Testis (tissue), 3 donors: ENCODE measurements around the gene IZUMO2. TPM values are rescaled to one million over a fixed set of nuclear protein-coding genes. Genes with fewer than 3 reads are reported as not detected.
A peak's percentile ranks its signal among the peaks of the same experiment; 100 is the strongest.

ENCODE experiments used
- DNase-seq: peaks from one replicate; pipeline ENCODE4 v3.0.0-alpha.2; 2019
- H3K27ac ChIP-seq, 2 donors: fragments of 200-600 bp; sonication (generic); one replicate each; pipeline ENCODE4 v1.5.1; 2019
- H3K27me3 ChIP-seq: fragments of 200-600 bp; sonication (generic); one replicate; pipeline ENCODE4 v1.5.1; 2019
- H3K36me3 ChIP-seq: fragments of 200-600 bp; sonication (generic); one replicate; pipeline ENCODE4 v1.5.1; 2017; ENCODE audit warnings: low read depth; ENCODE audit errors: missing control alignments
- H3K4me1 ChIP-seq: fragments of 200-600 bp; sonication (generic); one replicate; pipeline ENCODE4 v1.5.1; 2019
- H3K4me3 ChIP-seq, 2 donors: fragments of 200-600 bp; sonication (generic); one replicate each; pipeline ENCODE4 v1.5.1; 2017 to 2019
- H3K9me3 ChIP-seq: fragments of 200-600 bp; sonication (generic); one replicate; pipeline ENCODE4 v1.5.1; 2017
- POLR2A ChIP-seq: fragments of 450-650 bp; IDR thresholded peaks from one replicate; pipeline ENCODE4 v1.6.1; 2017; ENCODE audit warnings: antibody characterized with exemption, mild to moderate bottlenecking, moderate library complexity
- WGBS, 2 donors: methylation state at CpG; one replicate each; pipeline ENCODE4 v1.1.5; 2018; 5-methylcytosine and 5-hydroxymethylcytosine counted together
- intact Hi-C: fragments of 100-400 bp; cut with DNase I; formaldehyde crosslinking; loops from one replicate; pipeline ENCODE4 v1.15.1; 2023; ENCODE audit warnings: low total_unique reads
- polyA plus RNA-seq: library from polyadenylated mRNA; stranded (reverse); fragments of 350-450 nt; fragmentation: Illumina TruSeq; extraction: RNeasy Lipid Tissue Mini Kit (QIAGEN cat#74804); gene quantifications from one replicate; pipeline ENCODE4 v1.2.3, GENCODE V29; 2014; ENCODE audit warnings: low read depth, low replicate concordance; ENCODE audit not compliant: insufficient read depth
- total RNA-seq, 2 donors: library from RNA; depleted of rRNA; stranded (reverse); fragments of >200 nt; gene quantifications; one replicate each; pipeline ENCODE4 v1.2.3, GENCODE V29; 2016
- TF ChIP-seq, protein P1 (sequence below), 3 experiments: fragments of 450-650 bp in 2 of 3; fragments of 200-600 bp in 1 of 3; sonication (generic) in 1 of 3; IDR thresholded peaks; one replicate each; pipeline ENCODE4 v1.5.1; 2016 to 2019; ENCODE audit warnings: antibody characterized with exemption in 3 of 3, mild to moderate bottlenecking in 2 of 3, moderate library complexity in 1 of 3

Gene IZUMO2
- total and polyA plus RNA-seq, 3 donors from 2014 or later = 18.0 to 56.1 (median 37.3) TPM

DNA sequence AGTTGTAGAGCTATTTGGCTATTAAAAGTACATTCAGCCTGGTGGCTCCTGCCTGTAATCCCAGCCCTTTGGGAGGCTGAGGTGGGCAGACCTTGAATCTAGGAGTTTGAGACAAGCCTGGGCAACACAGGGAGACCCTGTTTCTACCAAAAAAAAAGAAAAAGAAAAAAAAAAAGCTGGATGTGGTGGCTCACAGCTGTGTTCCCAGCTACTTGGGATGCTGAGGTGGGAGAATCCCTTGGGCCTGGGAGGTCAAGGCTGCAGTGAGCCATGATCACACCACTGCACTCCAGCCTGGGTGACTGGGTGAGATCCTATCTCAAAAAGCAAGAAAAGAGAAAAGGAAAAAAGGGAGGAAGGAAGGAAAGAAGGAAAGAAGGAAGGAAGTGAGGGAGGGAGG, 9.6 kb upstream of the IZUMO2 start:
- DNase-seq = no peak
- Histone ChIP-seq H3K4me1 (no peaks in the 10 kb centered on the region), H3K27me3 (no peaks in the 10 kb centered on the region)

GRCh38 chr19:50171752-50172151, 8.7 kb upstream of the IZUMO2 start:
- no peak for DNase-seq
- TF ChIP-seq, protein P1, sequence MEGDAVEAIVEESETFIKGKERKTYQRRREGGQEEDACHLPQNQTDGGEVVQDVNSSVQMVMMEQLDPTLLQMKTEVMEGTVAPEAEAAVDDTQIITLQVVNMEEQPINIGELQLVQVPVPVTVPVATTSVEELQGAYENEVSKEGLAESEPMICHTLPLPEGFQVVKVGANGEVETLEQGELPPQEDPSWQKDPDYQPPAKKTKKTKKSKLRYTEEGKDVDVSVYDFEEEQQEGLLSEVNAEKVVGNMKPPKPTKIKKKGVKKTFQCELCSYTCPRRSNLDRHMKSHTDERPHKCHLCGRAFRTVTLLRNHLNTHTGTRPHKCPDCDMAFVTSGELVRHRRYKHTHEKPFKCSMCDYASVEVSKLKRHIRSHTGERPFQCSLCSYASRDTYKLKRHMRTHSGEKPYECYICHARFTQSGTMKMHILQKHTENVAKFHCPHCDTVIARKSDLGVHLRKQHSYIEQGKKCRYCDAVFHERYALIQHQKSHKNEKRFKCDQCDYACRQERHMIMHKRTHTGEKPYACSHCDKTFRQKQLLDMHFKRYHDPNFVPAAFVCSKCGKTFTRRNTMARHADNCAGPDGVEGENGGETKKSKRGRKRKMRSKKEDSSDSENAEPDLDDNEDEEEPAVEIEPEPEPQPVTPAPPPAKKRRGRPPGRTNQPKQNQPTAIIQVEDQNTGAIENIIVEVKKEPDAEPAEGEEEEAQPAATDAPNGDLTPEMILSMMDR (IDR thresholded peaks at IDR 0.05) = no peak
- TF ChIP-seq POLR2A = no peak
- Histone ChIP-seq H3K27me3 (no peaks in the 10 kb centered on the region), H3K36me3 (no peaks in the 10 kb centered on the region), H3K4me3 (no peak overlapping the region), H3K9me3 (no peaks in the 10 kb centered on the region), H3K4me1 (no peaks in the 10 kb centered on the region), H3K27ac (no peak overlapping the region)
- WGBS, 2 donors = 85 to 97% methylated on average over 5 of the region's 5 CpGs
- intact Hi-C loops = no loop called here

More for the DNA sequence above, 9.6 kb upstream of the IZUMO2 start:
- TF ChIP-seq, protein P1 (IDR thresholded peaks at IDR 0.05) = no peak
- no peak for TF ChIP-seq POLR2A
- intact Hi-C loops = no loop called here
- no peak overlapping the region for H3K4me3 ChIP-seq
- no peaks in the 10 kb centered on the region for H3K36me3 ChIP-seq
- no peak overlapping the region for H3K27ac ChIP-seq
- no peaks in the 10 kb centered on the region for H3K9me3 ChIP-seq

DNA sequence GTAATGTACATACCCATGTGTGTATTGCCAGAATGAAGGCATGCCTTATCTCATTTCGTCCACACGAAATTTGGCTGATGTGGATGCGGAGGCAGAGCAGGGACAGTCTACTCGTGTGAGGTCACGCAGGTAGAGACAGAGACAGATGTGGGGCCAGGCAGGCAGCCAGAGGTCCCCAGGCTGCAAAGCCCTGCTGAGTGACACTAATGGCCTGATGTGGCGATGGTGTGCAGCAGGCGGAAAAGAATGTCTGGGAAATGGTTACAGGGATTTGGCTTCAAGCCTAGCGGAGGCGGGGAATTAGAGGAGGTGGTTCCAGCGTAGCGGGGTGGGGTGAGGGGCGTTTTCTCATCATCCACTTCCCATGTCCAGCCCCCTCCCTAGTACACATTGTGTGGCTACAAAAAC, 4.2 kb upstream of the IZUMO2 start:
- H3K4me3 ChIP-seq = peak overlapping the region in 1 of 2 donors; percentile 5
- intact Hi-C loops = no loop called here
- no peaks in the 10 kb centered on the region for H3K36me3 ChIP-seq
- TF ChIP-seq POLR2A = no peak
- TF ChIP-seq, protein P1 (IDR thresholded peaks at IDR 0.05) = no peak
- no peak overlapping the region for H3K27ac ChIP-seq
- no peaks in the 10 kb centered on the region for H3K9me3 ChIP-seq
- 24 to 28% methylated on average over 7 to 12 of the region's 12 CpGs for WGBS, 2 donors
- H3K27me3 ChIP-seq = no peaks in the 10 kb centered on the region
- no peaks in the 10 kb centered on the region for H3K4me1 ChIP-seq
- DNase-seq = no peak

- H3K4me1 ChIP-seq = no peaks in the 10 kb centered on the region
- no peaks in the 10 kb centered on the region for H3K36me3 ChIP-seq
- H3K4me3 ChIP-seq = no peak overlapping the region
- H3K27ac ChIP-seq = no peak overlapping the region
- 89 to 92% methylated on average over 2 of the region's 2 CpGs for WGBS, 2 donors
- no peaks in the 10 kb centered on the region for H3K9me3 ChIP-seq
- intact Hi-C loops = no loop called here
- DNase-seq = no peak
- H3K27me3 ChIP-seq = no peaks in the 10 kb centered on the region
- TF ChIP-seq, protein P1 (IDR thresholded peaks at IDR 0.05) = no peak
- TF ChIP-seq POLR2A = no peak
Observed at GRCh38 chr19:50159078-50159477, 4.0 kb downstream of the IZUMO2 start.

GRCh38 chr19:50158577-50158976, 4.5 kb downstream of the IZUMO2 start:
- no peaks in the 10 kb centered on the region for H3K36me3 ChIP-seq
- no peak overlapping the region for H3K27ac ChIP-seq
- no peaks in the 10 kb centered on the region for H3K27me3 ChIP-seq
- TF ChIP-seq POLR2A = no peak
- TF ChIP-seq, protein P1 (IDR thresholded peaks at IDR 0.05) = no peak
- no peaks in the 10 kb centered on the region for H3K9me3 ChIP-seq
- DNase-seq = no peak
- intact Hi-C loops = no loop called here
- no peaks in the 10 kb centered on the region for H3K4me1 ChIP-seq
- no peak overlapping the region for H3K4me3 ChIP-seq
